ENCODE measurements around the gene RNF130. TPM values are rescaled to one million over a fixed set of nuclear protein-coding genes. Genes with fewer than 3 reads are reported as not detected.

The RNF130 gene
- total and polyA plus RNA-seq, 8 donors = 61.0 to 125 (median 70.7) TPM

DNA sequence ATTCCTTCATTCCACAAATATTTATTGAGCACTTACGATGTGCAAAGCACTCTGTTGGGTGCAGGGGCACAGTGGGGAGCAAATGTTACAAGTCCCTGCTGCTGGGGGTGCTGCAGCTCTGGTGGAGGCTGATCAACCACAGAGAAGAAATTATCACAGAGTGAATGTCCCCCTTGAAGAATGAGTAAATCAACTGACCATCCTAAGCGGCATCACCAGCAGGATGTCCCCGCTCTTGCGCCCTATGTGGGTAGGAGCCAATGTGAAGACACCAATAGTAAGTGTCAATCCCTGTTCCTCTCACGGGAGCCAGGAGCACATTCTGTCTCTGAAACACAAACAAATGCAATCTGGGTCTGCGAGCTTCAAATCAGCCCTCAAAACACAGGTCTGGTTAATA is 116.5 kb downstream of the RNF130 start:
- peaks cover 0 to 16% of the 10 kb centered on the region in 2 donors for H3K4me1 ChIP-seq
- peaks cover 0 to 42% of the 10 kb centered on the region in 2 donors for H3K36me3 ChIP-seq
- no peak for TF ChIP-seq CTCF (IDR thresholded peaks at IDR 0.05)
- H3K9me3 ChIP-seq = no peaks in the 10 kb centered on the region
- no peak for ATAC-seq
- H3K27ac ChIP-seq = no peak overlapping the region
- no peak for DNase-seq
- intact Hi-C loops (cut with DNase I) = no loop called here
- no peaks in the 10 kb centered on the region for H3K27me3 ChIP-seq
- no peak overlapping the region for H3K4me3 ChIP-seq

DNA sequence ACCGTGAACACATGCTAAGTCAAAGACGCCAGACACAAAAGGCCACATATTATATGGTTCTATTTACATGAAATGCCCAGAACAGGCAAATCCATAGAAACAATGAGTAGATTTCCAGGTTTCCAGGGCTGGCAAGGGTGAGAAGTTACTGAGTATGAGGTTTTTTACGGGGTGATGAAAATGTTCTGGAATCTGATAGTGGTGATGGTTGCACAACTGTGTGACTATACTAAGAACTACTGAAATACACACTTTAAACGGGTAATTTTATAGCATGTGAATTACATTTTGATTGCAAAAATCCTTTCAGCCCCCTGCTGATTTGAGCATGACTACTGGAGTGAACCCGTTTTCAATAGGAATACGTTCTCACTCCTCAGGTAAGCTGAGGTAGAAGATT is 117.1 kb downstream of the RNF130 start:
- H3K27me3 ChIP-seq = no peaks in the 10 kb centered on the region
- DNase-seq (no peak), ATAC-seq (no peak)
- TF ChIP-seq CTCF (IDR thresholded peaks at IDR 0.05) = no peak
- H3K36me3 ChIP-seq = peaks cover 0 to 42% of the 10 kb centered on the region in 2 donors
- intact Hi-C loops (cut with DNase I) = no loop called here
- no peak overlapping the region for H3K27ac ChIP-seq
- H3K4me3 ChIP-seq = no peak overlapping the region
- H3K9me3 ChIP-seq = no peaks in the 10 kb centered on the region
- peaks cover 0 to 10% of the 10 kb centered on the region in 2 donors for H3K4me1 ChIP-seq

DNA sequence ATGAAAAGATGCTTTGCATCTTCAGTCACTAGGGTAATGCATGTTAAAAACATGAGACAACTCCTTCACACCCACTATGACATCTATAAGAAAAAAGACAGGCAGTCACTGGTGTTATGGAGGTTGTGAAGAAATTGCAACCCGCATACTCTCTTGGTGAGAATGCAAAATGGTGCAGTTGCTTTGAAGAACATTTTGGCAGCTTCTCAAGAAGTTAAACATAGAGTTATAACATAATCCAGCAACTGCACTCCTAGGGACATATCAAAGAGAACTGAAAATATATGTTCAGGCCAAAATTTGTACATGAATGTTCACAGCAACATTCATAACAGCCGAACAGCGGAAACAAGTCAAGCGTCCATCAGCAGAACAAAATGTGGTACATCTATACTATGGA is 117.6 kb downstream of the RNF130 start:
- H3K27me3 ChIP-seq = no peaks in the 10 kb centered on the region
- H3K36me3 ChIP-seq = peaks cover 0 to 41% of the 10 kb centered on the region in 2 donors
- no peak for TF ChIP-seq CTCF (IDR thresholded peaks at IDR 0.05)
- H3K4me3 ChIP-seq = no peak overlapping the region
- peaks cover 0 to 8% of the 10 kb centered on the region in 2 donors for H3K4me1 ChIP-seq
- H3K9me3 ChIP-seq = no peaks in the 10 kb centered on the region
- ATAC-seq (no peak), DNase-seq (no peak)
- H3K27ac ChIP-seq = no peak overlapping the region
- intact Hi-C loops (cut with DNase I) = no loop called here

DNA sequence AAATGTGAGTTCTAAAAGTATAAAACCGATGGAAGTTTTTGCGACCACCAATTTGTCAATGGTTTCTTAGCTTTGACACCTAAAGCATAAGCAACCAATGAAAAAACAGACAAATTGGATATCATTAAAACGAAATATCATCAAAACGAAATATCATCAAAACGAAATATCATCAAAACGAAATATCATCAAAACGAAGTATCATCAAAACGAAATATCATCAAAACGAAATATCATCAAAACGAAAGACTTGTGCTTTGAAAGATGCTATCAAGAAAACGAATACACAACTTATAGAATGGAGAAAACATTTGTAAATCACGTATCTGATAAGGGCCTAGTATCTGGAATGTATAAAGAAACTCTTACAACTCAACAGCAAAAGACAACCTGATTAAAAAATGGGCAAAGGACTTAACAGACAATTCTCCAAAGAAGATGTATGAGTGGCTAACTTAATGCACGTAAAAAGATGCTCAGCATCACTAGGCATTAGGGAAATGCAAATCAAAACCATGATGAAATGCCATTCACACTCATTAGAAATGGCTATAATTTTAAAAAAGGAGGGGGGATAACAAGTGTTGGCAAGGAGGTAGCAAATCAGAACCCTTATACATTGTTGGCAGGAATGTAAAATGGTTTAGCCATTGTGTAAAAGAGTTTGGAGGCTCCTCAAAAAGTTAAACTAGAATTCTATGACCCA is 134.4 kb downstream of the RNF130 start:
- no peak for ATAC-seq
- DNase-seq = no peak

More for the DNA sequence above, 134.4 kb downstream of the RNF130 start:
- Histone ChIP-seq H3K4me1 (no peaks in the 10 kb centered on the region), H3K36me3 (no peaks in the 10 kb centered on the region), H3K27ac (no peak overlapping the region), H3K4me3 (no peak overlapping the region), H3K27me3 (no peaks in the 10 kb centered on the region), H3K9me3 (no peaks in the 10 kb centered on the region)
- intact Hi-C loops (cut with DNase I) = no loop called here
- TF ChIP-seq CTCF (IDR thresholded peaks at IDR 0.05) = no peak

Measured in left lung (tissue), 10 donors.